Omental fat pad (tissue), 4 donors: ENCODE results near the gene NPPC. TPM values are rescaled to one million over a fixed set of nuclear protein-coding genes. Genes with fewer than 3 reads are reported as not detected.

Source experiments
- ATAC-seq: fragments of 150-250 bp; one replicate; pipeline ENCODE4 v1.9.1; 2016; ENCODE audit warnings: mild to moderate bottlenecking, moderate library complexity; ENCODE audit not compliant: low FRiP score
- DNase-seq: peaks from one replicate; pipeline ENCODE4 v3.0.0-alpha.2; 2019; ENCODE audit warnings: low spot score
- total RNA-seq, 4 donors: library from RNA; depleted of rRNA; stranded (reverse); fragments of >200 nt; gene quantifications; one replicate each; pipeline ENCODE4 v1.1.0, GENCODE V29; 2016
- TF ChIP-seq, protein P1 (sequence below), 3 donors: fragments of 450-650 bp; IDR thresholded peaks; one replicate each; pipeline ENCODE4 v1.5.1; 2016 to 2017; ENCODE audit warnings: antibody characterized with exemption in 3 of 3, mild to moderate bottlenecking in 3 of 3, moderate library complexity in 2 of 3

NPPC gene
- total RNA-seq, 4 donors from 2014 or later, result not detected

DNA sequence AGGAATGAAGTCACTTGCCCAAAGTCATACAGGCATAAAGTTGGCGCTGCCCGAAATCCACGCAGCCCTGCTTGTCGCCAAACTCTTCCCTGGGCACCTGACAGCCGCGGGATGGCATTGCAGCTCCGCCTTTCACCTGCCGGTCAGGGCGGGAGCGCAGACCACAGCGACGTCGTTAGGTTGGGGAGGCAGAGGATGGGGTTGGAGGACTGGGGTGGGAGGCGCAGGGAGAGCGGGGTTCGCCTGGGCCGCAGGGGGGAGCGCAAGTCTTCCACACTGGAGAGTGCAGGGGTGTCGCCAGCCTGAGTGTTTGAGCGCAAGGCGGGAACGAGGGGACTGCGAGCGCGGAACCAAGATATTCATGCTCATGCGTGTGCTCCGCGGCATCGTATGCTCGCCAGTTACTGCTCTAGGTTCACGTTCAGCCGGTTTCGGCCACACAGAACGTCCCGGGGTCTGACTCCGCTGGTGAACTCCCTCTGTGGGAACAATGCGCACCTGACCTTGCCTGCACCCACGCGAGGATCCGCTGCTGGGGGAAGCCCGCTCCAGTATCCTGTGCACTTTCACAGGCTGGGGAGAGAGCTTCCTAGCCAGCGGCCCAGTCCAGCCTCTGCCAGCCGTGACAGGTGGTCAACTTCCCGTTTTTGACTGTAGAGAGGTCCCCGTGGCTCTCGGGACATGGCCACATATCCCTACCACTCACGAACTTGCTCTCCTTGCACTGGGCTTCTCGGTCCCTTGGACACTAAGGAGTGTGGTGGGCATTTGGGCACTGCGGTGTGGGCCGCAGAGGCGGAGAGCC lies 767 bp upstream of the NPPC start:
- TF ChIP-seq, protein P1, sequence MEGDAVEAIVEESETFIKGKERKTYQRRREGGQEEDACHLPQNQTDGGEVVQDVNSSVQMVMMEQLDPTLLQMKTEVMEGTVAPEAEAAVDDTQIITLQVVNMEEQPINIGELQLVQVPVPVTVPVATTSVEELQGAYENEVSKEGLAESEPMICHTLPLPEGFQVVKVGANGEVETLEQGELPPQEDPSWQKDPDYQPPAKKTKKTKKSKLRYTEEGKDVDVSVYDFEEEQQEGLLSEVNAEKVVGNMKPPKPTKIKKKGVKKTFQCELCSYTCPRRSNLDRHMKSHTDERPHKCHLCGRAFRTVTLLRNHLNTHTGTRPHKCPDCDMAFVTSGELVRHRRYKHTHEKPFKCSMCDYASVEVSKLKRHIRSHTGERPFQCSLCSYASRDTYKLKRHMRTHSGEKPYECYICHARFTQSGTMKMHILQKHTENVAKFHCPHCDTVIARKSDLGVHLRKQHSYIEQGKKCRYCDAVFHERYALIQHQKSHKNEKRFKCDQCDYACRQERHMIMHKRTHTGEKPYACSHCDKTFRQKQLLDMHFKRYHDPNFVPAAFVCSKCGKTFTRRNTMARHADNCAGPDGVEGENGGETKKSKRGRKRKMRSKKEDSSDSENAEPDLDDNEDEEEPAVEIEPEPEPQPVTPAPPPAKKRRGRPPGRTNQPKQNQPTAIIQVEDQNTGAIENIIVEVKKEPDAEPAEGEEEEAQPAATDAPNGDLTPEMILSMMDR (IDR thresholded peaks at IDR 0.05), result no peak
- no peak for DNase-seq
- ATAC-seq, result no peak

GRCh38 chr2:231925303-231926179 lies 655 bp downstream of the NPPC start:
- ATAC-seq, result peak; percentile 84

GRCh38 chr2:231924889-231925275 lies 1.3 kb downstream of the NPPC start:
- TF ChIP-seq, protein P1 (IDR thresholded peaks at IDR 0.05), result no peak
- ATAC-seq, result no peak
- DNase-seq, result no peak

More at GRCh38 chr2:231925303-231926179, 655 bp downstream of the NPPC start:
- peak; percentile 61 for DNase-seq
- TF ChIP-seq, protein P1 (IDR thresholded peaks at IDR 0.05), result peak in 2 of 3 donors; percentile 88 to 90

DNA sequence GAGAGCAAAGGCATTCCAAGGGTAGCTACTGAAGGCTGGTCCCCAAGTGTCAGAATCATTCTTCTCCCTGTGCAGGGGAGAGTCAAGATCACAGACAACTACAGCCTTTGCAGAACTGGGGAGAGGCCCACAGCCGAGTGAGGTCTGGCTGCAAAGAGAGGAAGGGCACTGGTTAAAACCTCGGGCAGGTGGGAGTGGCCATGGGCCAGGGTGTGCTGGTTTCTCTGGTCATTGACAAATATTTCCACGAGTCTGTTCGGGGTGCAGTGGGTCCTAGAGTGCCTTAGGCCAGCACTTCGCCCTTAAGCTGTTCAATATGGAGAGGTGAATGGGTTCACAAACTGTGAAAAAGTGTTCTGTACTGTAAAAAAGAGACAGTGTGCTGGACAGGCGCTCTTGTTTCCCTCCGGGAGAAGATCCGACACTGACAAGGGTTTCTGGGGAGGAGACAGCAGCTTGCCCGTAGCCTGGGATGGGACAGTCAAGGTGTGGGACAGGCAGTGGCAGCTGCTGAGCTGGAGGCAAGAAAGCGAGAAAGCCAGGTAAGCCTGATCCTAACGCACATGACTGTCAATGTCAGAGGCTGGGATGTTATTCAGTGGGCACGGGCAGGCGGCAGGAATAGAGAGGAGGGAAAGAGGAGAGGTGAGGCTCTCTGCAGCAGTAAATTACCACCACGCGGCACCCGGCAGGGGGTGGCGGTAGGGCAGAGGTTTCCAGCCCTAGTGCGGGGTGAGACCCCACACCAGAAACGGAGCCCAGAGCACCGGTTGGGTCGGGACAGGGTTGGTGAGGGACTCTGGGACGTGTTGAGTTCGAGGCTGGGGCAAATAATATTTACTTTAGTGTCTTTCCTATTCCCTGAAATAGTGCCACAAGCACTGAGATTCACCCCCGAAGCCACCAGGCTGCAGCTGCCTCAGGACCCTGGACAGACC lies 2.0 kb downstream of the NPPC start:
- no peak for DNase-seq
- ATAC-seq, result no peak
- TF ChIP-seq, protein P1 (IDR thresholded peaks at IDR 0.05), result no peak

DNA sequence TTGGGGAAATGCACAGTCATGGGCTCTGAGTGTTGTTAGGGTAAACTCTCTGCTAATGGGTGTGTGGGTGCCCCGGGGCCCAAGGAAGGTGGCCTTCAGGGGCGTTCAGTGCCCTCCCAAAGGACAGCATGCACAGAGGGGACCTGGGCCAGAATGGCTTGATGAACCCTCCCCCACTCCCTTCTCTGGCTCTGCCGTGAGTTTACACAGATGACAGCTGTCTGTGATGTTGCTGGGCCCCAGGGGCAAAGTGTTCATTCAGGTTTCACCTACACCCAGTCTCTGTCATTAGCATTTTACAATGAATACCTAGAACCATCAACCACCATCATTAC lies 3.2 kb downstream of the NPPC start:
- ATAC-seq, result no peak
- no peak for DNase-seq
- TF ChIP-seq, protein P1 (IDR thresholded peaks at IDR 0.05), result no peak

GRCh38 chr2:231922311-231923009 lies 3.7 kb downstream of the NPPC start:
- TF ChIP-seq, protein P1 (IDR thresholded peaks at IDR 0.05), result no peak
- DNase-seq, result no peak
- ATAC-seq, result no peak
